ENCODE measurements around the gene PYGB.

The PYGB gene

DNA sequence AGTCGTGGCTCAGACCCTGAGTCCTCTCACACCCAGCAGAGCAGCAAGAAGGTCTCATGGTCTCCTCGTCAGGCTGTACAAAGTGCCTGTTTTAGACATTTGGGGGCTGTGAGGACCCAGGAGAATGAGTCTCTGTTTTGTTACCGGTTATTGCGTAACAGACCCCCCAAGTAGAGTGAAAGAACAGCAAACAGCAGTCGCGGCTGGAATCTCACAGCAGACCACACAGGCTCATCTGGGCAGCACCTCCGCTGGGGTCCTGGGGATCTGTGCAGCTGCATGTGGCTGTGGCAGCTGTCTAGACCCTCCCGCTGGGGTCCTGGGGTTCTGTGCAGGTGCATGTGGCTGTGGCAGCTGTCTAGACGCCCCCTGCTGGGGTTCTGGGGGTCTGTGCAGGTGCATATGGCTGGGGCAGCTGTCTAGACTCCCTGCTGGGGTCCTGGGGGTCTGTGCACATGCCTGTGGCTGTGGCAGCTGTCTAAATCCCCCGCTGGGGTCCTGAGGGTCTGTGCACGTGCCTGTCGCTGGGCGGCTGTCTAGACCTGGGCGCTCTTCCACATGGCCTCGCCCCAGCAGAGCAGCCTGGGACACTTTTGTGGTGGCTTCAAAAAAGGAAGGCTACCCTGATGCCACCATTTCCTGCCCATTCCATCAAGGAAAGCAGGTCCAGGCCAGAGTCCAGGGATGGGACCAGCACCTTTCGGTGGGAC, 27.7 kb upstream of the PYGB start:
- Histone ChIP-seq H3K18ac (ENCODE audit: low read length) (no peak overlapping the region), H3K4me3 (ENCODE audit: low read depth, low read length) (no peak overlapping the region), H3K79me1 (ENCODE audit: low read length) (no peaks in the 10 kb centered on the region), H3K4me1 (ENCODE audit: control insufficient read depth in 1 of 2, insufficient read depth in 2 of 2, low read length in 2 of 2) (no peaks in the 10 kb centered on the region), H3K23ac (ENCODE audit: low read length) (no peak overlapping the region), H3K4ac (ENCODE audit: low read depth, low read length) (no peak overlapping the region), H2BK12ac (ENCODE audit: low read length) (no peak overlapping the region), H2BK120ac (ENCODE audit: insufficient read depth, low read length, poor library complexity) (no peak overlapping the region), H3K36me3 (ENCODE audit: control insufficient read depth in 1 of 2, insufficient read depth in 2 of 2, low read length in 2 of 2) (peaks cover 17 to 31% of the 10 kb centered on the region in 2 experiments), H3K9ac (ENCODE audit: low read length) (no peak overlapping the region), H3K9me3 (ENCODE audit: insufficient read depth, low read depth, low read length) (no peaks in the 10 kb centered on the region), H2AK5ac (ENCODE audit: low read length) (no peak overlapping the region), H3K14ac (ENCODE audit: low read length) (no peak overlapping the region), H3K79me2 (ENCODE audit: control insufficient read depth, insufficient read depth, low read length, poor library complexity) (no peaks in the 10 kb centered on the region), H2BK5ac (ENCODE audit: low read depth, low read length, poor library complexity) (no peak overlapping the region), H4K8ac (ENCODE audit: low read depth, low read length) (no peak overlapping the region), H3K27ac (ENCODE audit: low read depth, low read length) (no peak overlapping the region), H2AFZ (ENCODE audit: insufficient read depth, low read length, poor library complexity) (no peak overlapping the region), H4K12ac (ENCODE audit: low read depth, low read length) (no peak overlapping the region), H3K27me3 (ENCODE audit: insufficient read depth, low read length) (no peaks in the 10 kb centered on the region), H4K91ac (ENCODE audit: low read depth, low read length) (no peak overlapping the region), H3K4me2 (ENCODE audit: low read length) (no peak overlapping the region)
- no peak for DNase-seq
- no CpG with 5 or more reads among the region's 16 CpGs for WGBS (ENCODE audit: extremely low coverage, insufficient coverage, insufficient read length)

DNA sequence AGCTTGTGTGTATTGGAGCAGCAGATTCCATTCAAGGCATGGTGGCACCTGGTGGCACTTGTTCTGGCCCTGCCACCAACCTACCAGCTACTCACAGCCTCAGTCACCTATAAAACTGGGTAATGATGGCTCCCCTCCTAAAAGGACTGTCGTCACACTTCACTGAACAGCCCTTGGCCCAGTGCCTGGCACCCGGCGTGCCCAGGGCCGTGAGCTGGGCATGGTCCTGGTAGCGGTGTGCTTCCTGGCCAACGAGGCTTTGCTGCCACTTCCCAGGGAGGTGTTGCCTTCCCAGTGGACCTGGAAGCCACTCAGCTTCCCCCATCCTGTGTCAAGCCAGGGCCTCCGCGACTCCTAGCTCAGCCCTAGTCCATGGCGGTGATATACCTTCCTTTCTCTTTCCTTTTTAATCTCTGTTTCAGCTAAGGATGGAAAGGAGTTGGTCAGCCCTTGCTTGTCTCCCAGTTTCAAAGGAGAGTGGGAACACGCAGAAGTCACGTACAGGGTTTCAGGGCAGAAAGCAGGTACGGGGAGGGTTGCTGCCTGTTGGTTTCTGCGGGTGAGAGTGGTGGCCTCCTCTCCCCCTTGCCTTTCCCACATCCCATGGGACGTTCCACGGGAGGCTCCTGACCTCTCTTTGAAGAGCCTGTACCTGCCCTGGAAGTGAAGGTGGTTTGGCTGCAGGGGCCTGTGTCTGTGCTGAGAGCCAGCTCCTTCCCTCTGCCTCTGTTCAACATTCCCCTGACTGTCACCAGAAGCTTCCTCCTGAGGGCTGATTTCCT, 26.9 kb upstream of the PYGB start:
- Histone ChIP-seq H2AFZ (ENCODE audit: insufficient read depth, low read length, poor library complexity) (no peak overlapping the region), H2AK5ac (ENCODE audit: low read length) (no peak overlapping the region), H3K23ac (ENCODE audit: low read length) (no peak overlapping the region), H3K27me3 (ENCODE audit: insufficient read depth, low read length) (no peaks in the 10 kb centered on the region), H4K8ac (ENCODE audit: low read depth, low read length) (no peak overlapping the region), H3K9ac (ENCODE audit: low read length) (no peak overlapping the region), H4K12ac (ENCODE audit: low read depth, low read length) (no peak overlapping the region), H3K27ac (ENCODE audit: low read depth, low read length) (no peak overlapping the region), H3K9me3 (ENCODE audit: insufficient read depth, low read depth, low read length) (no peaks in the 10 kb centered on the region), H2BK5ac (ENCODE audit: low read depth, low read length, poor library complexity) (no peak overlapping the region), H3K4me1 (ENCODE audit: control insufficient read depth in 1 of 2, insufficient read depth in 2 of 2, low read length in 2 of 2) (no peaks in the 10 kb centered on the region), H3K79me1 (ENCODE audit: low read length) (no peaks in the 10 kb centered on the region), H3K36me3 (ENCODE audit: control insufficient read depth in 1 of 2, insufficient read depth in 2 of 2, low read length in 2 of 2) (peaks cover 15 to 33% of the 10 kb centered on the region in 2 experiments), H2BK12ac (ENCODE audit: low read length) (no peak overlapping the region), H4K91ac (ENCODE audit: low read depth, low read length) (no peak overlapping the region), H3K79me2 (ENCODE audit: control insufficient read depth, insufficient read depth, low read length, poor library complexity) (no peaks in the 10 kb centered on the region), H3K4me3 (ENCODE audit: low read depth, low read length) (no peak overlapping the region), H3K4me2 (ENCODE audit: low read length) (no peak overlapping the region), H3K18ac (ENCODE audit: low read length) (no peak overlapping the region), H2BK120ac (ENCODE audit: insufficient read depth, low read length, poor library complexity) (no peak overlapping the region), H3K4ac (ENCODE audit: low read depth, low read length) (no peak overlapping the region), H3K14ac (ENCODE audit: low read length) (no peak overlapping the region)
- DNase-seq = no peak
- WGBS (ENCODE audit: extremely low coverage, insufficient coverage, insufficient read length) = no CpG with 5 or more reads among the region's 15 CpGs

DNA sequence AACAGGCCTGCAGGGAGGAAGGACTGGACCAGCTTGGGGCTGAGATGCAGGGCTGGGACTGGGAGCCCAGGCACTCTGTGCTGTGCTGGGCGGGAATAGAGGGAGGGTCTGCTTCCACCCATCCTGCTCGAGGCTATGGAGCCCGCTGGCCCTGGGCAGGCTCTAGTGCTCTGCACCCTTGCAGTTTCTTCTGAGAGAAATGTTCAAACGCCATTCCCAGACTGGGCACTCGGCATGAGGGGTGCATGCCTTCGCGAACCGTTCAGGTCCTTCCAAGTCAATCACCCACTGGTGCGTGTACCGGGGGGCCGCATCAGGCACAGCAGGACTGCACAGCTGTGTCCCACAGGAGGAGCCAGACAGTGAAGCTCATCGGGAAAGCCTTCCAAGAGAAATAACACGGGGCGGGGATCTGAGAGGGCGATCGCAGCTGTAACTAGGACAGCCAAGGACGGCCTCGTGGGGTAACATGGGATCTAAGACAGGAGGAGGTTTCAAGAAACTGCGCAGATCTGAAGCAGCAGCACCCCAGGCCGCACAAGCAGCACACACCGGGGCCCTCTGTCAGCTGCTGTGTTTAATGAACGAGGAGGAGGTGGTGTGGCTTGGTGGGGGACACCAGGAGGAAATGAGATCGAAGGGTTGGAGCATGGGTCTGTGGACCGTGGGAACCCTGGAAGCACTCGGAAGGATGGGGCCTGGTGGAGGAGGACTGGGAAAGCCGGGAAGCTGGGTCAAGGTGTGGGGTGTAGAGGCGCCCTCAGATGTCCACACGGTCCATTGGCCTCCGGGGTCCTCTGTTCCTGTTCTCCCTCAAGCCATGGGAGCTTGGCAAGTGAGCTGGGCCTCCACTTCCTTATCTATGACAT, 26.1 kb upstream of the PYGB start:
- Histone ChIP-seq H2AK5ac (ENCODE audit: low read length) (no peak overlapping the region), H3K4ac (ENCODE audit: low read depth, low read length) (no peak overlapping the region), H2AFZ (ENCODE audit: insufficient read depth, low read length, poor library complexity) (no peak overlapping the region), H4K91ac (ENCODE audit: low read depth, low read length) (no peak overlapping the region), H4K8ac (ENCODE audit: low read depth, low read length) (no peak overlapping the region), H3K79me1 (ENCODE audit: low read length) (no peaks in the 10 kb centered on the region), H3K23ac (ENCODE audit: low read length) (no peak overlapping the region), H3K9ac (ENCODE audit: low read length) (no peak overlapping the region), H3K9me3 (ENCODE audit: insufficient read depth, low read depth, low read length) (no peaks in the 10 kb centered on the region), H3K4me1 (ENCODE audit: control insufficient read depth in 1 of 2, insufficient read depth in 2 of 2, low read length in 2 of 2) (peaks cover 2% of the 10 kb centered on the region in 2 experiments), H2BK120ac (ENCODE audit: insufficient read depth, low read length, poor library complexity) (no peak overlapping the region), H2BK12ac (ENCODE audit: low read length) (no peak overlapping the region), H3K79me2 (ENCODE audit: control insufficient read depth, insufficient read depth, low read length, poor library complexity) (no peaks in the 10 kb centered on the region), H2BK5ac (ENCODE audit: low read depth, low read length, poor library complexity) (no peak overlapping the region), H3K27ac (ENCODE audit: low read depth, low read length) (no peak overlapping the region), H3K4me3 (ENCODE audit: low read depth, low read length) (no peak overlapping the region), H3K4me2 (ENCODE audit: low read length) (no peak overlapping the region), H3K18ac (ENCODE audit: low read length) (no peak overlapping the region), H3K36me3 (ENCODE audit: control insufficient read depth in 1 of 2, insufficient read depth in 2 of 2, low read length in 2 of 2) (peaks cover 15 to 36% of the 10 kb centered on the region in 2 experiments), H3K14ac (ENCODE audit: low read length) (no peak overlapping the region), H3K27me3 (ENCODE audit: insufficient read depth, low read length) (no peaks in the 10 kb centered on the region), H4K12ac (ENCODE audit: low read depth, low read length) (no peak overlapping the region)
- DNase-seq = no peak
- WGBS (ENCODE audit: extremely low coverage, insufficient coverage, insufficient read length) = no CpG with 5 or more reads among the region's 29 CpGs

DNA sequence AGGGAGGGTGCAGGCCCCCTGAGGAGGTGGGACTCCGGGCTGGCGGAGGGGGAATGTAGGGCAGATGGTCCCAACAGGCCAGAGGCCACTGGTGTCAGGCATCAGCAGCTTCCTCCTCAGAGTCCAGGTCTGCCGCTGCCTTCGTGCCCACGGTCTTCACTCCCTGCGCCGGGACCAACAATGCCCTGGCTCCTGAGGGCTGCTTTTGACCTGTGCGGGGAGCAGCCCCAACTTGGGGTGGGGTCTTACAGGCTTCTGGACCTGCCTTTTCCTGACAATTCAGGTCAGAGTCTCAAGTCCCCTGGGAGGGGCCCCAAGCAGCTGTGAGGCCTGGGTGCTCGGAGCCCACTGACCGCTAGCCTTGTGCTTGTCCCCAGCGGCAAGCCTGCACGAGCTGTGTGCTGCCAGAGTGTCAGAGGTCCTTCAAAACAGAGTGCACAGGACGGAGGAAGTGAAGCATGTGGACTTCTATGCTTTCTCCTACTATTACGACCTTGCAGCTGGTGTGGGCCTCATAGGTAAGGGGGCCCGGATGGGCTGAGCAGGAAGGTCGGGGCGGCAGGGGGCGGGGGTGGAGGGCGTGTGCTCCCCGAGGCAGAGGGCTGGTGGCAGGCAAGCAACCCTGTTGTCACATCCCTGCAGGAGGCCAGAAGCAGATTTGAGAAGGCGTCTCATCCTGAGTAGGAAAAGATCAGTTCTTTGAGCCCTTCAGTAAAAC, 25.3 kb upstream of the PYGB start:
- no CpG with 5 or more reads among the region's 21 CpGs for WGBS (ENCODE audit: extremely low coverage, insufficient coverage, insufficient read length)
- DNase-seq = no peak

More for the DNA sequence above, 25.3 kb upstream of the PYGB start:
- Histone ChIP-seq H3K4me3 (ENCODE audit: low read depth, low read length) (no peak overlapping the region), H3K27ac (ENCODE audit: low read depth, low read length) (no peak overlapping the region), H3K79me1 (ENCODE audit: low read length) (no peaks in the 10 kb centered on the region), H4K12ac (ENCODE audit: low read depth, low read length) (no peak overlapping the region), H3K18ac (ENCODE audit: low read length) (no peak overlapping the region), H3K9ac (ENCODE audit: low read length) (no peak overlapping the region), H2BK12ac (ENCODE audit: low read length) (no peak overlapping the region), H3K4me2 (ENCODE audit: low read length) (no peak overlapping the region), H2AK5ac (ENCODE audit: low read length) (no peak overlapping the region), H3K36me3 (ENCODE audit: control insufficient read depth in 1 of 2, insufficient read depth in 2 of 2, low read length in 2 of 2) (peaks cover 12 to 30% of the 10 kb centered on the region in 2 experiments), H3K14ac (ENCODE audit: low read length) (no peak overlapping the region), H4K8ac (ENCODE audit: low read depth, low read length) (no peak overlapping the region), H2BK120ac (ENCODE audit: insufficient read depth, low read length, poor library complexity) (no peak overlapping the region), H3K9me3 (ENCODE audit: insufficient read depth, low read depth, low read length) (no peaks in the 10 kb centered on the region), H4K91ac (ENCODE audit: low read depth, low read length) (no peak overlapping the region), H2BK5ac (ENCODE audit: low read depth, low read length, poor library complexity) (no peak overlapping the region), H3K27me3 (ENCODE audit: insufficient read depth, low read length) (no peaks in the 10 kb centered on the region), H3K4ac (ENCODE audit: low read depth, low read length) (no peak overlapping the region), H3K79me2 (ENCODE audit: control insufficient read depth, insufficient read depth, low read length, poor library complexity) (no peaks in the 10 kb centered on the region), H3K4me1 (ENCODE audit: control insufficient read depth in 1 of 2, insufficient read depth in 2 of 2, low read length in 2 of 2) (peaks cover 4 to 7% of the 10 kb centered on the region in 2 experiments), H3K23ac (ENCODE audit: low read length) (no peak overlapping the region), H2AFZ (ENCODE audit: insufficient read depth, low read length, poor library complexity) (no peak overlapping the region)

Measured in trophoblast cell (in vitro differentiated cells and primary cell).